K562 (cell line): ENCODE results near the gene PIGL. TPM values are rescaled to one million over a fixed set of nuclear protein-coding genes. Genes with fewer than 3 reads are reported as not detected.

Experiments
- ATAC-seq: fragments of 200-7000 bp; cut with Tn5 transposase; 3 replicates; pipeline ENCODE4 v1.9.1; 2020; ENCODE audit warnings: moderate library complexity
- BruUV-seq: library from RNA; stranded (reverse); fragments of 400-500 nt; replicated peaks from 2 replicates; lab custom pipeline; 2021; lab: Mats Ljungman, UMichigan
- CTCF ChIA-PET: fragments of 300-600 bp; formaldehyde crosslinking; extraction: SDS; loops from one replicate; lab custom pipeline; 2021; ENCODE audit warnings: low intra/inter-chr PET ratio; lab: Yijun Ruan, JAX
- POLR2A ChIA-PET: fragments of 300-600, 350-650 bp; sonication (Branson Sonifier 250); formaldehyde crosslinking; extraction: SDS; loops from one replicate; lab custom pipeline; 2021; ENCODE audit warnings: antibody characterized with exemption, inconsistent platforms; lab: Yijun Ruan, JAX
- DNase-seq, 4 experiments: peaks; one replicate each; pipeline versions ENCODE4 v3.0.0 to v3.0.0-alpha.2; 2011 to 2018; ENCODE audit warnings: low spot score in 3 of 4, mixed read lengths in 3 of 4; ENCODE audit errors: extremely low read depth in 1 of 4
- FAIRE-seq: peaks from 2 replicates; lab custom pipeline; 2011; peaks lifted over from hg19 to GRCh38; lab: Jason Lieb, UNC
- H2AFZ ChIP-seq: 2 replicates; pipeline ENCODE4 v1.6.0; 2011; ENCODE audit warnings: low read depth, low read length, control low read depth, inconsistent platforms
- H3K27ac ChIP-seq: fragments of 200-600 bp; 3 replicates; pipeline ENCODE4 v1.8.0; 2011; ENCODE audit warnings: low read depth, mild to moderate bottlenecking, control low read depth, inconsistent platforms, low read length, moderate library complexity, mixed read lengths; ENCODE audit errors: extremely low read depth
- H3K27me3 ChIP-seq, 2 experiments: fragments of 300-600 bp in 1 of 2; 2 replicates in 1 of 2; 3 replicates in 1 of 2; pipeline versions ENCODE4 v1.6.0 to v1.8.0; 2011; ENCODE audit warnings: inconsistent platforms in 2 of 2, low read length in 2 of 2, mild to moderate bottlenecking in 1 of 2, mixed read lengths in 1 of 2, moderate library complexity in 1 of 2; ENCODE audit not compliant: control insufficient read depth in 2 of 2, insufficient read depth in 2 of 2
- H3K36me3 ChIP-seq: fragments of 300-600 bp; 3 replicates; pipeline ENCODE4 v1.8.0; 2011; ENCODE audit warnings: mild to moderate bottlenecking, low read length, inconsistent platforms; ENCODE audit not compliant: control insufficient read depth, insufficient read depth
- H3K4me1 ChIP-seq, 2 experiments: fragments of 200-600 bp in 1 of 2; replicated peaks in 1 of 2; 2 replicates in 1 of 2; 3 replicates in 1 of 2; pipeline versions ENCODE4 v1.5.1 to v1.8.0; 2011; ENCODE audit warnings: inconsistent platforms in 2 of 2, low read length in 2 of 2, mild to moderate bottlenecking in 1 of 2, mixed read lengths in 1 of 2, moderate library complexity in 1 of 2; ENCODE audit not compliant: control insufficient read depth in 2 of 2, insufficient read depth in 2 of 2
- H3K4me2 ChIP-seq: 2 replicates; pipeline ENCODE4 v1.6.1; 2011; ENCODE audit warnings: low read length, control low read depth, inconsistent platforms, mixed read lengths; ENCODE audit not compliant: insufficient read depth
- H3K4me3 ChIP-seq: fragments of 200-600 bp; sonication (generic), shearing (Covaris generic); 2 replicates; pipeline ENCODE4 v1.5.1; 2016; ENCODE audit warnings: control low read depth, inconsistent platforms
- H3K79me2 ChIP-seq: fragments of 200-600 bp; 3 replicates; pipeline ENCODE4 v1.8.0; 2011; ENCODE audit warnings: low read length, inconsistent platforms; ENCODE audit not compliant: control insufficient read depth, insufficient read depth
- H3K9ac ChIP-seq, 2 experiments: 2 replicates each; pipeline versions ENCODE4 v1.6.0 to v1.6.1; 2011; ENCODE audit warnings: low read depth in 2 of 2, low read length in 2 of 2, control low read depth in 1 of 2, inconsistent platforms in 1 of 2, mild to moderate bottlenecking in 1 of 2, mixed read lengths in 1 of 2; ENCODE audit not compliant: insufficient read depth in 1 of 2
- H3K9me1 ChIP-seq: one replicate; pipeline ENCODE4 v1.6.0; 2011; ENCODE audit warnings: inconsistent platforms, mild to moderate bottlenecking, low read length, moderate library complexity; ENCODE audit not compliant: control insufficient read depth, insufficient read depth
- H3K9me3 ChIP-seq: replicated peaks from 2 replicates; pipeline ENCODE4 v1.5.1; 2011; ENCODE audit warnings: low read depth, low read length, inconsistent platforms; ENCODE audit not compliant: control insufficient read depth, insufficient read depth
- H4K20me1 ChIP-seq: replicated peaks from 2 replicates; pipeline ENCODE4 v1.6.1; 2011; ENCODE audit warnings: low read length, inconsistent platforms, mixed read lengths; ENCODE audit not compliant: control insufficient read depth, insufficient read depth
- BRD9 ChIP-seq: fragments of 450-650 bp; IDR thresholded peaks from 2 replicates; pipeline ENCODE4 v1.6.1; 2018; ENCODE audit warnings: low read depth; ENCODE audit not compliant: partially characterized antibody
- FIP1L1 ChIP-seq: fragments of 200-400 bp; formaldehyde crosslinking; IDR thresholded peaks from 2 replicates; pipeline ENCODE4 v1.6.1; 2018; ENCODE audit warnings: mild to moderate bottlenecking, low read depth, low read length; ENCODE audit not compliant: poor library complexity, severe bottlenecking
- FOSL1 ChIP-seq: fragments of 200-800 bp; sonication (Bioruptor generic); conservative IDR thresholded peaks from 2 replicates; pipeline ENCODE4 v1.6.1; 2016; ENCODE audit warnings: missing genetic modification characterization, missing compliant biosample characterization
- HMGXB4 ChIP-seq: sonication (generic); formaldehyde crosslinking; IDR thresholded peaks from 2 replicates; pipeline ENCODE4 v1.8.1; 2023; ENCODE audit warnings: mild to moderate bottlenecking, missing genetic modification reagents
- KDM1A ChIP-seq, 2 experiments: fragments of 450-650 bp; IDR thresholded peaks; 2 replicates each; pipeline ENCODE4 v1.6.1; 2016; ENCODE audit warnings: mild to moderate bottlenecking in 2 of 2
- OTX1 ChIP-seq: fragments of 450-650 bp; formaldehyde crosslinking; IDR thresholded peaks from 2 replicates; pipeline ENCODE4 v1.4.0; 2022; ENCODE audit warnings: mild to moderate bottlenecking
- PRMT5 ChIP-seq: sonication (generic); formaldehyde crosslinking; IDR thresholded peaks from 2 replicates; pipeline ENCODE4 v1.5.0; 2020; ENCODE audit warnings: missing genetic modification reagents
- RCOR1 ChIP-seq, 2 experiments: IDR thresholded peaks; 2 replicates each; pipeline ENCODE4 v1.6.1; 2012; ENCODE audit warnings: low read depth in 2 of 2, low read length in 2 of 2, borderline replicate concordance in 1 of 2, improper control_type of control experiment in 1 of 2
- YBX1 ChIP-seq: fragments of 450-650 bp; IDR thresholded peaks from 2 replicates; pipeline ENCODE4 v1.7.1; 2016; ENCODE audit warnings: mild to moderate bottlenecking
- ZBTB12 ChIP-seq: fragments of 250-450 bp; sonication (Bioruptor Pico); IDR thresholded peaks from 2 replicates; pipeline ENCODE4 v1.4.0; 2020
- ZFP91 ChIP-seq: sonication (generic); formaldehyde crosslinking; IDR thresholded peaks from 2 replicates; pipeline ENCODE4 v1.8.0; 2022; ENCODE audit warnings: mild to moderate bottlenecking, missing genetic modification reagents
- ZNF263 ChIP-seq: sonication (generic); formaldehyde crosslinking; IDR thresholded peaks from 2 replicates; pipeline ENCODE4 v1.8.0; 2022; ENCODE audit warnings: mild to moderate bottlenecking, missing genetic modification reagents, borderline replicate concordance
- ZNF583 ChIP-seq: fragments of 250-450 bp; sonication (Bioruptor Pico); IDR thresholded peaks from 2 replicates; pipeline ENCODE4 v1.4.0; 2020
- WGBS: fragments of 100-300 bp; shearing (Covaris generic); methylation state at CpG from one replicate; pipeline ENCODE4 v1.1.6; 2016; ENCODE audit warnings: low coverage, mixed read lengths; ENCODE audit not compliant: insufficient coverage; ENCODE audit errors: missing lambda C conversion rate; 5-methylcytosine and 5-hydroxymethylcytosine counted together
- in situ Hi-C: fragments of 300-500 bp; cut with MboI; formaldehyde crosslinking; loops from 4 replicates; pipeline ENCODE4 v1.15.0; 2018; ENCODE audit warnings: inconsistent platforms, mixed read lengths
- intact Hi-C: fragments of 100-400 bp; cut with micrococcal nuclease; formaldehyde crosslinking; loops from 2 replicates; pipeline ENCODE4 v1.14.2; 2022
- polyA plus RNA-seq, 8 experiments: library from polyadenylated mRNA; depleted of rRNA in 4 of 8; stranded (reverse) in 5 of 8; unstranded in 3 of 8; fragments of >200 nt; fragmentation: Nextera tagmentation in 2 of 8; fragmentation: Illumina TruSeq in 1 of 8; extraction: Ambion mirVana in 2 of 8; extraction: Trizol in 1 of 8; gene quantifications; 2 replicates each; pipeline versions ENCODE4 v1.2.1 to v1.2.3, GENCODE V29; 2011 to 2014; ENCODE audit warnings: inconsistent platforms in 1 of 8, missing spikeins in 1 of 8
- total RNA-seq, 7 experiments: library from RNA; depleted of rRNA in 6 of 7; stranded (reverse); fragments of >200 nt in 6 of 7; fragmentation: Illumina TruSeq in 2 of 7; extraction: Trizol in 2 of 7; gene quantifications; 2 replicates each; pipeline versions ENCODE4 v1.2.1 to v1.2.3, GENCODE V29; 2011 to 2021; ENCODE audit warnings: low replicate concordance in 1 of 7

PIGL gene
- total and polyA plus RNA-seq, 9 of the 15 experiments (the other 6 are each of a cell fraction or from before 2014, with no cell fraction given) = 19.9 to 55.3 (median 29.6) TPM

- H3K9ac ChIP-seq = no peak overlapping the region
- in situ Hi-C loops = no loop called here
- ATAC-seq = no peak
- ChIA-PET POLR2A (interaction anchor here (1.1 to 1.4 kb wide), 2 partner anchors 10 to 35 kb away, joined by 3 to 8 read pairs; no protein-coding TSS in a partner anchor), CTCF (no interaction called here)
- H4K20me1 ChIP-seq = no peaks in the 10 kb centered on the region
- no peak for DNase-seq
- no peaks in the 10 kb centered on the region for H3K9me3 ChIP-seq
- WGBS = 90% methylated on average over 1 of the region's 1 CpG
- H3K4me2 ChIP-seq = no peak overlapping the region
- no peaks in the 10 kb centered on the region for H3K36me3 ChIP-seq
- BruUV-seq = no TSS peak
- intact Hi-C loops = no loop called here
- FAIRE-seq = no peak
- no peak overlapping the region for H2AFZ ChIP-seq
- no peak overlapping the region for H3K4me3 ChIP-seq
- no peaks in the 10 kb centered on the region for H3K79me2 ChIP-seq
- TF ChIP-seq ZFP91 (CRISPR knock-in tag) = no peak
- TF ChIP-seq PRMT5 (CRISPR knock-in tag) = no peak
- no peak for TF ChIP-seq YBX1
- no peak for TF ChIP-seq FIP1L1
- no peak for TF ChIP-seq ZNF263 (CRISPR knock-in tag)
- no peak for TF ChIP-seq KDM1A (IDR thresholded peaks at IDR 0.05)
- no peak for TF ChIP-seq ZBTB12 (CRISPR knock-in tag)
- TF ChIP-seq BRD9 = no peak
- TF ChIP-seq FOSL1 = no peak
- TF ChIP-seq RCOR1 (IDR thresholded peaks at IDR 0.05; ENCODE audit: borderline replicate concordance in 1 of 2, low read depth in 2 of 2, low read length in 2 of 2) = no peak
- no peak for TF ChIP-seq HMGXB4 (CRISPR knock-in tag)
- TF ChIP-seq OTX1 (CRISPR knock-in tag) = no peak
- no peak for TF ChIP-seq ZNF583 (CRISPR knock-in tag)
- H3K27ac ChIP-seq = no peak overlapping the region
- H3K9me1 ChIP-seq = no peaks in the 10 kb centered on the region
- H3K4me1 ChIP-seq = no peaks in the 10 kb centered on the region; a peak in 2 of 5 replicates
- no peaks in the 10 kb centered on the region for H3K27me3 ChIP-seq
Observed at GRCh38 chr17:16250635-16251034, 33.6 kb downstream of the PIGL start.
